NCI-H2227 (cell line): ENCODE results near the gene BTBD2.

Source experiments
- DNase-seq: peaks from one replicate; lab custom pipeline; 2025; ENCODE audit not compliant: unreplicated experiment; lab: John Stamatoyannopoulos, UW

The BTBD2 gene

DNA sequence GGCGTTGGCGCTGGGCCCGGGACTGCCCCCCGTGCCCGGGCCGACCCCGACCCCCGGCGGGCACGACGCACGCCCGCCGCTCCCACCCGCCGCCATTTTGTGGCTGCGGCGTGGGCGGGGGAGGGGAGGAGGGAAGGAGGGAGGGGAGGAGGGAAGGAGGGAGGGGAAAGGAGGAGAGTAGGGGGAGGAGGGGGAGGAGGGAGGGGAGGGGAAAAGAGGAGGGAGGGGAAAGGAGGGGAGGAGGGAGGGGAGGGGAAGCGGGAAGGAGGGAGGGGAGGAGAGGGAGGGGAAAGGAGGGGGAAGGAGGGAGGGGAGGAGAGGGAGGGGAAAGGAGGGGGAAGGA is at the start of gene BTBD2:
Gene BTBD2, minus strand, starts transcription at position 107 of the 343 bp plus-strand sequence. Its CDS starts 11 bp downstream, at position 96.
- DNase-seq = peak; percentile 64

DNA sequence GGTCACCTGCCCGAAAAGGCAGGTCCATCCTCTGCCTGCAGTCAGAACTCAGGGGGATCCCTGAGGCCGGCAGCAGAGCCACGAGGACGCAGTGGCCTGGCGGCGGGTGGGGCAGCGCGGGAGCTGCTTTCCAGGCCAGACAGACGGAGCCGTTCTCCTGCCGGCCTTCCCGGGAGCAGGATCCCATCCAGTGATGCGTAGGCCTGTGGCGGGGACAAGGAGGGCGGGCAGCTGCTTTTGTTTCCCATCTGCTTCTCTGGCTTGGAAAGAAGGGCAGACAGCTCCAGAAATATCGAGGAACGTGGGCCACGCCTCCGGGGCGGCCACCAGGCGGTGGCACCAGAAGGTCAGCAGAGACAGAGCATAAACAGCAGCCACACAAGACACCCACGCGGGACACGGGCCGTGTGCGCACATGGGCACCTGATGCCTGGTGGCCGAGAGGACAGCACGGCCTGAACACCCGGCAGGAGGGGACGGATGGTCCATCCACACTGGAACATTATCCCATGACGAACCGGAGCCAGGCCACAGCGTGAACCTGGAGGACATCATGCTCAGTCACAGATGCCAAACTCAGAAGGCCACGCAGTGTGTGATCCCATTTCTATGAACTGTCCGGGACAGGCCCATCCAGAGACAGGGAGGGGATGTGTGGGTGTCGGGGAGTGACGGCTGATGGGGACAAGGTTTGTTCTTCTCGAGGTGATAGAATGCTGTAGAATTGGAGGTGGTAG is 49.4 kb upstream of the BTBD2 start:
- no peak for DNase-seq

DNA sequence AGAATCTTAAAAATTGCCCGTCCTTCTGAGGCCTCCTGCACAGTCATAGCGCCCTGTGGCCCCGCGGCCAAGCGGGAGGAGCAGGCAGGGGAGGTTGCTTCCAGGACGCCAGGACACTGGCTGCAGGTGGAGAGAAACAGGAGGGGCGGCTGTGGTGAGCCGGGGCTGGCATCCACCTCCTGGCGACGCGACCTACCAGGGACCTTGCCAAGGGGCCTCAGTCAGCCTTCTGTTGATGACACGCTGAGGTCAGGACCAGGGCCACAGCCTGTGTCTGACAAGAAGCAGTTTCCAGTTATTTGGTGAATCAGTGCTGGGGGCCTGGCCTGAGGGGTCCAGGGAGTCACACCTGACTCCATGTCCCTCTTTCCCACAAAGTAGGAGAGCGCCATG is 48.9 kb upstream of the BTBD2 start:
- DNase-seq = no peak

DNA sequence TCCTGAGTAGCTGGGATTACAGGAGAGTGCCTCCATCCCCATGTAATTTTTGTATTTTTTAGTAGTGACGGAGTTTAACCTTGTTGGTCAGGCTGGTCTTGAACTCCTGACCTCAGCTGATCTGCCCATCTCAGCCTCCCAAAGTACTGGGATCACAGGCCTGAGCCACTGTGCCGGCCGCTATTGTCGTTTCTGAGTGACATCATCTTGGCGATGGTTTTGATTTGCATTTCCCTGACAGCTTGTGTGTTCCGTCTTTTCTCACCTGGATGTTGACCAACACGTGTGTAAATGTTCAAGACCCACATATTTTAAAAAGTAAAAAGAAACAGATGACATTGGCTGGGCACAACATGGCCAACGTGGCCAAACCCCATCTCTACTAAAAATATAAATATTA is 48.3 kb upstream of the BTBD2 start:
- no peak for DNase-seq

DNA sequence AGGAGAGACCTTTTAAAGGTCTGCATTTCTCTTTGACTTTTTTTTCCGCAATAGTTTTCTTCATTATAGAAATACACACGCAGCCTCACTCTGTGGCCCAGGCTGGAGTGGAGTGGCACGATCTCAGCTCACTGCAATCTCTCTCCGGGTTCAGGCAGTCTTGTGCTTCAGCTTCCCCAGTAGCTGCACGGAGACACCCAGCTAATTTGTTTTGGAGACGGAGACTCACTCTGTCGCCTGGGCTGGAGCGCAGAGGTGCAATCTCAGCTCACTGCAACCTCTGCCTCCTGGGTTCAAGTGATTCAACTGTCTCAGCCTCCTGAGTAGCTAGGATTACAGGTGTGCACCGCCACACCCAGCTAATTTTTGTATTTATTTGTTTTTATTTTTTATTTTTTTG is 47.3 kb upstream of the BTBD2 start:
- DNase-seq = no peak

DNA sequence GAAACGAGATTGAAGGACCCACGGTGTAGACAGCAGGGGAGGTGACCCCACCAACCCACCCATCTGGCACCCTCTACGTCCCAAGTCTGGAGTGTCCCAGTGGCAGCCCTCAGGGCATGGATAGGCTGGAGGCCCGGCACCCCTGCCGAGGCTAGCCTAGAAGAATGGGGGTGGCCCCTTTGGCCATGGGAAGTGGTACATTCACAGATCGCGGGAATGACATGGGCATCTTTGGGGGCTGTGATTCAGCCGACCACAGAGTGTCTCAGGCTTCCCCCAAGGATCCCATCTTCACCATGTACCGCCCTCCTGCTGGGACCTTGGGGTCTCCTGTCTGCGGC is 46.8 kb upstream of the BTBD2 start:
- no peak for DNase-seq

DNA sequence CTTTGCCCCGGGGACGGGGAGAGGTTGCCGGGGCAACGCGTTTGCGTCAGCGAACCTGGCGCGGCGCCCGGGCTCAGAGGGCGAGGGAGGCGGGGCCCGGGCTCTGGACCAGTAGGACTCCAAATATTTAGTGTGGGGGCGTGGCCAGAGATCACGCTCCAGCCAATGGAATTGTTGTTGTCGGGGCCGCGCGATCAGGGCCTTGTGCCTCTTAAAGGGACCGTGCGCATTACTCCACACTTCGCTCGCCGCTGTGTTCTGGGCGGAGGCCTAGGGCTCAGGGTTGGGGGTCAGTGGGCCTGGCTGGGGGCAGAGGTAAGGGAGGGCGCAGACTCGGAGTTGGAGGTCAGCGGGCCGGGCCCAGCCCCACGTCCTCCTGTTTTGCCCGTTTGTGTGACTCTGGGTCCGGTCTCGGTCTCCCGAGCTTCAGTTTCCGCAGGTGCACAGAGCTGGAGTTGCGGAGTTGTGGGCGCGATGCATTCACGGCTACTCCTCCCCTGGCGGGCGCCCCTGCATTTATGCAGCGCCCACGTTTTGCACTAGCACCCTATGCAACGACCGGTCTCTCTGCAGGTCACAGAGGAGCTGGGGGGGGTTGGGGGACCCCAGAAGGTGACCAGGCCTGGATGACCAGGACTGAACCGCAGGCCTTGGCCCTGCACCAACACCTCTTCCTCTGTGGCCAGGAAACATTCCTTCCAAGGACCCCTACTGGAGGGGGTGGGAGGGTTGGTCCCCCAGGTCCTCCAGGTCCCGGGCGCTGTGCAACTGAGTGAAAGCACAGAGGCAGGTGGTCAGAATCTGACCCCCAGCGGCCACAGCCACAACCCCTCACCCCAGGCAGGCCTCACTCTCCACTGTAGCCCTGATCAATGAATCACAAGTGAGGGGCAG is 46.2 kb upstream of the BTBD2 start:
- DNase-seq = peak; percentile 98

DNA sequence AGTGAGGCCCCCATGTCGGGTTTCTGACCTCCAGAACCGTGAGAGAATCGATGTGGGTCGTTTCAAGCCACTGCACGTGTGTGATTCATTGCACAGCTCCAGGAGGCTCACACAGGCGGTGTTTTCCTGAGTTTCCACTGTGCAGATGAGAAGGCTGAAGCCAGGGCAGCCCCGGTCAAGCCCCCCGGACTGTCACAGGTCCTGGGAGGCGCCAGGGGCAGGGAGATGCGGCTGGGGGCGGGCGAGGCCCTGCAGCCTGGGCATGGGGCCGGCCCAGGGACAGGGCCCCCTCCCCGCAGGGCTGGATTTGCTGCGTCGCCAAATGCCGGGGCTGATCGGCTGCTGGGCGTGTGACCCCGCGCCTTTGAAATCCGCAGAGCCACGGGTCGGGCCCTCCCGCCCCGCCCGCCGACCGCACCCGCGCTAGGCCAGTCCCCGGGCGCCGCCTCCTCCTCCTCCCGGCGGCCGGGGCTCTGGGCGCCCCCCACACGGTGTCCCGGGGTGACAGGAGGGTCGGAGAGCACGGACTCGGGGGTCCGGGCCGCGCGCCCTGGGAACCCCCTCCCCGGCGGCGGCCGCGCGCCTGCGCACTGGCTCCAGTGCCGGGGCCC is 45.5 kb upstream of the BTBD2 start:
- peak; percentile 66 for DNase-seq

DNA sequence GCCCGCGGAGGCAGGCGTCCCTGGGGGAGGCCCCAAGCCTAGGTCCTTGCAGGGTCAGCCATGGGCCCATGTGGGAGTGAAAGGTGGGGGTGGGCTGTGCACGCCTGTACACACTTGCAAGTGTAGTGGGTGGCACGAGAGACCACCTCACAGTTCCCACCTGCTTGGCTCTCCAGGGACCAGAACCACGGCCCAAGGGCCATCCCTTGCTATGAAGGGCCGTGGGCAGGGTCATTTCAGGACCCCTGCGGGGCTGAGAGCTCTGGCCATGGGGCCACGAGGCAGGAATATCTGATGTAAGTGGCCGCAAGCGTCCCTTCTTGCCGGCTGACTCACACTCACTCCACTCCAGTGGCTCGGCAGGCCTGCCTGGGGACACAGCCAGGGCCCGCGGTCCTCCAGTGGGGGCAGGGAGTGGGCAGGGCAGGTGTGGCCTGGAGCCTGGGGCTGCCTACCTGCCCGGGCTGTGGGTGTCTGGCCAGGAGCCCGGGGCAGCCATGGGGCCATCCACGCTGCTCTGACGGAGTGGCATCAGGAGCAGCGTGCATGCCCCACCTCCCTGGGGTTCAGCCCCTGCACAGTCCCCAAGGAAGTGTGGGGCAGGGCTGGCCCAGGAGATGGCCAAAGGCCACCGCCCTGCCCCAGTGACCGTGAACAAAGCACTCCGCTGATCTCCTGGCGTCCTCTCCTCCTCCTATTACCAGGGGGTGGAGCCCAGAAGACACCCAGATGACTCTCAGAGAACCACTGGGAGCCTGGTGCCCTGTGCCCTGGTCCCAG is 44.1 kb upstream of the BTBD2 start:
- no peak for DNase-seq

DNA sequence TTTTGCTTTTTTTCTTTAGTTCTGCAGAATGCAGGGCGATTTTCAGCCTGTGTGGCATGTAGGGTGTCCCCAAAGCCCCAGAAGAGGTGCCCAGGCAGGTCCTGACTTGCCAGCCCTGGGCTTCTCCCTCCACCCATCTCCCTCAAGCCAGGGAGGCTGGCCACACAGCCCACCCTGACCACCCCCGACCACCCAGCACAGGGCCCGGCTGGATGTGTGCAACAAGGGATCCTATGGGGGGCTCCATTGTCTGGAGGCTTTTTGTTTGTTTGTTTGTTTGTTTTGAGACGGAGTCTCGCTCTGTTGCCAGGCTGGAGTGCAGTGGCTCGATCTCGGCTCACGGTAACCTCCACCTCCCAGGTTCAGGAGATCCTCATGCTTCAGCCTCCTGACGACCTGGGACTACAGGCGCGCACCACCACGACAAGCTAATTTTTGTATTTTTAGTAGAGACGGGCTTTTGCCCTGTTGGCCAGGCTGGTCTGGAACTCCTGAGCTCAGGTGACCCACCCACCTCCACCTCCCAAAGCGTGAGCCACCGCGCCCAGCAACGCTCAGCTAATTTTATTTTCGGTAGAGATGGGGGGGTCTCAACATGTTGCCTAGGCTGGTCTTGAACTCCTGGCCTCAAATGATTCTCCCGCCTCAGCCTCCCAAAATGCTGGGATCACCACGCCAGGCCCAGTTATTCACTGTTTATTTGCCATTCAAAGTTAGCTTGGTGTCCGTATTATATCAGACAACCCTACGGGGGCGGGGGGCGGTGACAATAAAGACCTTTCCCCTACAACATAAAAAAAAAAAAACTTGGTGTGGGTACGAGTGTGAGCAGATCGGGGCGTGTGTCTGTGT is 43.3 kb upstream of the BTBD2 start:
- DNase-seq = no peak

DNA sequence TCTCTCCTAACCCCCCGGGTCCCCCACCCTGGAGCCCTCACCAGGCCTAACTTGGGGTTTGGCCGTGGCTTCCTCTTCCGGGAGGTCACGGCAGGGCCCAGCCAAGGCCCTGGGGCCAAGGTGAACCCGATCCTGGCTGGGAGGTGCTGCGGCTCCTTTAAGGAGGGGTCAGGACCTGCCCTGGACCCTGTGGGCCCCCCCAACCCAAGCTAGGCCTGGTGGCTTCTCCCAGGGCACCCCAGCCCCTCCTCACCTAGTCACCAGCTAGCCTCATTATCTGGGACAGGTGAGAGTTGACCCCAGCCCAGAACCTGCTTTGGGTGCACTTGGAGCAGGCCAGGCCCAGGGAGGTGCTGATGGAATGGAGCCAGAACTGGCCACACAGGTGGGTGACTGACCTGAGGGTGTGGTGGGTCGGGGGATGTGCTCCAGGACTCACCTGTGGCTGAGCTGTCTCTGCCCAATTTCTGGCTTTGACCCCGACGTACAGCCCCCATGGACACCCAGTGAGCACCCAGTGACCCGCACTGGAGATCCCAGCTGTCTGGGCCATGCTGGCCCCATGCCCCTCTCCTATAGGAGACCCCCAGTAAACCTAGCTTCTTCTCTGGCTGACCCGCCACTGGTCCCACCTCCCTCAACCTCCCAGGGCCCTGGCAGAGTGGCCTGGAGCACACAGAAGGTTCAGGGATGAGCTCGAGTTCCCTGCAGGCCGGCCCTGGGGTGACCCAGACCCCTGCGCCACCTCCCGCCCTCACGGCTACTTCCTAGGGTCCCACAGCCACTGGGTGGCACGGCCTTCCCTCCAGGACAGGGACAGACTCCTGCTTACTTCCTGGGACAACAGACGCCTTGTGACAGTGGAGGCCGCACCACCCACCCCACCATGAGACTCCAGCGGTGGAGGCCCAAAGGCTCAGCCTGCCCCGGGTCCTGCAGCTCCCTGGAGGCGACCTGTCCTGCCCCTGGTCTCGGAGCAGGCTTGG is 42.3 kb upstream of the BTBD2 start:
- no peak for DNase-seq

DNA sequence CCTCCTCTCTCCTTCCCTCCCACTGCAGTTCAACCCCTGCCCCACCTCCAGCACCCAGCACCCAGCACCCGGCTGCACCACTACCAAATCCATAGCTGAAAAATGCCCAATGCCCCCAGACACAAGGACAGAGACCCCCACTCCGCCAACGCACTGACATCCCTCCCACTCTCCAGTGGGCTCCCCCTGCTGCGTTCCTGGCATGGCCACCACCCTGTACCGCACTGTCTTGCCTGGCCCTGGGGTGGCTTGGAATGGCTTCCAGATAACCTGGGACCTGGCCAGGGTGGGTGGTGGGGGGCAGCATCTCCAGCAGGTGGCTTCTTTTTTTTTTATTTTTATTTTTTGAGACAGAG is 41.3 kb upstream of the BTBD2 start:
- no peak for DNase-seq

DNA sequence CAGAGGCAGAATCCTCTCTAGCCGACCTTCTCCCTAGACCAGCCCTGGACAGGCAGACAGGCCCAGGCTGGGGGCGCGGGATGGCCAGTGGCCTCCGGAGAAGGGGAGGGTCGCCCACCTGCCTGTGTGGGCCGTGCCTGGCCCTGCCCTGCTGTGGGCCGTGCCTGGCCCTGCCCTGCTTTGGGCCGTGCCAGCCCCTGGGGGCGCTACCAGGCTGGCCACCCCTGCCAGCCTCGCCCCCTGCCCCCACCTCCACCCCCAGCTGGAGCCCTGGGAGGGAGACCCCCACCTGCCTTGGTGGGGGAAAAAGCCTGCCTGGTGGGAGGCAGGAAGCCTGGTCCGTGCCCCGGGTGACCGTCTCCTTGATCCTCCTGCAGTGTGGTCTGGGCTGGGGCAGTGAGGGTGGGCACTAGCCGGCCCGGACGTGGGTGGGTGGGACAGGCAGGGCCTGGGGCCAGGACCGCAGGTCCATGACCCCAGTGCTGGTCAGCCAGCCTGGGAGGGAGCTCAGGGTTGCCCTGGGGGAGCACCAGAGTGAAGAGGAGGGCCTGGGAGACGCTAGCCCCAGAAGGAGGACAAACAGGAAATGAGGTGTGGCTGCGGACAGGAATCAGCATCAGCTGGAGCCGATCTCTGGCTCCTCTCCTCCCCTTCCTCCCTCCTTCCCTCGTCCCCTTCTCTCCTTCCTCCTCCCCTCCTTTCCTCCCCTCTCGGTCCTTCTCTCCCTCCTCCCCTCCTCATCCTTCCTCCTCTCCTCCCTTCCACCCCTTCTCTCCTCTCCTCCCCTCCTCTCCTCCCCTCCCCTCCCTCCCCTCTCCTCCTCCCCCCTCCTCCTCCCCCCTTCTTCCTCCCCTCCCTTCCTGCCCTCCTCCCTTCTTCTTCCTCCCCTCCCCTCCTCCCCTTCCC is 40.7 kb upstream of the BTBD2 start:
- DNase-seq = no peak

DNA sequence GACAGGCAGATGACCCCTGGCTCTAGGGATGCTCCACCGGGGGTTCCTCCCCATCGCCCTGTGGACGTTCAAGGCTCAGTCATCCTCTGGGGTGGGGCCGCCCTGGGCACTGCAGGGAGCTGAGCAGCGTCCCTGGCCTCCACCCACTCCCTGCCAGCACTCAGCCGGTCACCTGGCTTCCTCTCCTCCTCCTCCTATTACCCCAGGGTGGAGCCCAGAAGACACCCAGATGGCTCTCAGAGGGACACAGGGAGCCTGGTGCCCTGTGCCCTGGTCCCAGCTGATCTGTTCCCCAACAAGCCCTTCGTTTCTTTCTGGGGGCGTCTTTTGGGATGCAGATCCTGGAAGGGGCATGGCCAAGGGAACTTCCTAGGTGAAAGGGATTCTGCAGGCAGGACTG is 39.2 kb upstream of the BTBD2 start:
- DNase-seq = no peak

DNA sequence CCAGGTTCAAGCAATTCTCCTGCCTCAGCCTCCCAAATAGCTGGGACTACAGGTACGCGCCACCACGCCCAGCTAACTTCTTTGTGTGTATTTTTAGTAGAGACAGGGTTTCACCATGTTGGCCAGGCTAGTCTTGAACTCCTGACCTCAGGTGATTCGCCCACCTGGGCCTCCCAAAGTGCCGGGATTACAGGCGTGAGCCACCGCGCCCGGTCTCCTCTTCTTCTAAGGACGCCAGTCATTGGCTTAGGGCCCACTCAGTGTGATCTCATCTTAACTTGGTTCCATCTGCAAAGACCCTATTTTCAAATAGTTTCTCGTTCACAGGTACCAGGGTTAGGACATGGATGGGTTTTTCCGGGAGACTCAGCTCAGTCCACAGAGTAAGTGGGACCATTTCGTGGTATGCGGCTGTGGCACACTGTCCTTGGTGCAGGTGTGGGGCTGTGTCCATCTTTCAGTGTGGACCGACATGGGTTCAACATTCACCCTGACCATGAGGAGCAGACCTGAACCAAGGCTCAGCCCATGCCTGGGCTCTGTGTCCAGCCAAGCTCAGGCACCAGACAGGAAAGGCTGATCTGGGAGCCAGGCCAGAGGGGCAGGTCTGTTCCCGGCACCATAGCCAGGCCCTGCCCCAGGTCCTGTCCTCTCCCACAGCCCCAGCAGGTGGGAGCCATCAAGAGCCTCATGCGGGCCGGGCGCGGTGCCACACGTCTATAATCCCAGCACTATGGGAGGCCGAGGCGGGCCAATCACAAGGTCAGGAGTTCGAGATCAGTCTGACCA is 38.3 kb upstream of the BTBD2 start:
- no peak for DNase-seq

DNA sequence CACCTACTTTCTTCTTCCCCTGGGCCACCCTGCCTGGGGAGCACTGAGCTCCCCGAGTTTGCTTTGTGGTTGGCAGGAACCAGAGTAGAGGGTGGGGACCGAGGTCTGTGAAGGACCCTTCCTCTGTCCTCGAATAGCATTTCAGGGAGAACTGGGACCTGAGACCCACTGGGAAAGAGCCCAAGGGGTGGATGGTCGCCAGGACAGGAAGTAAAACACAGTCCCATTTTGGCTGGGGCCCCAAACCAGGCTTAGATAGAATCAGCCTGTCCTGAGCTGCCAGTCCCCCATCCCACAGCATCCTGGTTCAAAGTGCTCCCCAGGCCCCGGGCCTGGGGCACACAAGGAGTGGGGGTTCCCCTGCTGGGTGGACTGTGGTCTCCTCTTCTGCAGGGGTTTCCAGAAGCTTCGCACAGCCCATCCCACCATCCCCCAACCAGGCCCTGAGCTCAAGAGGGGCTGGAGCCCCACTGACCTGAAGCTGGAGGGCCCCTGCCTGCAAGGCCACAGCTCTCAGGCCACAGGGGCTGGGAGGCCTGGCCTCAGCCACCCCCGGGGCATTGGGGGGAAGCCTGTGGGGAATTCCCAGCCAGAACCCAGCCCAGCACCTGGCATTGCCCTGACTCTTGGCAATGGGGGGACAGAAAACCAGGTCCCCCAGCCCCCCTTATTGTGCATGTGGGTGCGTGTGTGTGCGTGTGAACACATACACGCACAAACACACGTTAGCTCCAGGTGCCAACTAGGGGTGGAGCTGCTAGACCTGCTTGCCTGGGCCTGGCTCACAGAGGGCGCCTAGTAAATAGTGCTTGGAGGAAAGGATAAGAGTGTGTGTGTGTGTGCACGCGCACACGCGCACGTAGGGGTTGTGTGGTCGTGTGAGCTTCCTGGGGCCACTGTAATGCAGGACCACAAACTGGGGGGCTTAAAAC is 36.5 kb upstream of the BTBD2 start:
- no peak for DNase-seq
